ENCODE measurements around the gene PBX3.

Gene PBX3

GRCh38 chr9:125959315-125959714, 212.1 kb downstream of the PBX3 start:
- DNase-seq = no peak

- DNase-seq = no peak
These were observed 212.9 kb downstream of the PBX3 start for GRCh38 chr9:125959951-125960619.

GRCh38 chr9:125960626-125961025, 213.5 kb downstream of the PBX3 start:
- no peak for DNase-seq

GRCh38 chr9:125961072-125961471, 213.9 kb downstream of the PBX3 start:
- no peak for DNase-seq

- DNase-seq = no peak
These were observed 216.8 kb downstream of the PBX3 start for GRCh38 chr9:125963932-125964331.

GRCh38 chr9:125964702-125965225, 217.6 kb downstream of the PBX3 start:
- no peak for DNase-seq

GRCh38 chr9:125965477-125965876, 218.3 kb downstream of the PBX3 start:
- no peak for DNase-seq

DNA sequence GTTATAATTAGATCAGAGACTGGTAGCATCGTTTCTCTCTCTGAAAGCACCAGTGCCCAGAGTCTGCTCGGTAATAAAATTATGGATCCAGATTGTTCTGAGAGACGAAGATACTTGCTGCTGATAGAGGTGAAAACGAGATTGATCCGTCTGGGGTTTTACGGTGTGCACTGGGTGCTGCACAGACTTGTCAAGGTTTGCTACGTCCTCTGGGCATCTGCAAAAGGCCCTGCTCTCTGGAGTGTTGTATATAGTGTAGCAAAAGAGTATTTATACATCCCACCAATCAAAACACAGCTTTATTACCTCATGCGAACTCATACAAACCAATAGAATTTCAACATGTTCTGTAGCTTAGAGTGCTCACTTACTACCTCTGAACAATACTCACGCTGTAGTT, 219.3 kb downstream of the PBX3 start:
- DNase-seq = no peak

DNA sequence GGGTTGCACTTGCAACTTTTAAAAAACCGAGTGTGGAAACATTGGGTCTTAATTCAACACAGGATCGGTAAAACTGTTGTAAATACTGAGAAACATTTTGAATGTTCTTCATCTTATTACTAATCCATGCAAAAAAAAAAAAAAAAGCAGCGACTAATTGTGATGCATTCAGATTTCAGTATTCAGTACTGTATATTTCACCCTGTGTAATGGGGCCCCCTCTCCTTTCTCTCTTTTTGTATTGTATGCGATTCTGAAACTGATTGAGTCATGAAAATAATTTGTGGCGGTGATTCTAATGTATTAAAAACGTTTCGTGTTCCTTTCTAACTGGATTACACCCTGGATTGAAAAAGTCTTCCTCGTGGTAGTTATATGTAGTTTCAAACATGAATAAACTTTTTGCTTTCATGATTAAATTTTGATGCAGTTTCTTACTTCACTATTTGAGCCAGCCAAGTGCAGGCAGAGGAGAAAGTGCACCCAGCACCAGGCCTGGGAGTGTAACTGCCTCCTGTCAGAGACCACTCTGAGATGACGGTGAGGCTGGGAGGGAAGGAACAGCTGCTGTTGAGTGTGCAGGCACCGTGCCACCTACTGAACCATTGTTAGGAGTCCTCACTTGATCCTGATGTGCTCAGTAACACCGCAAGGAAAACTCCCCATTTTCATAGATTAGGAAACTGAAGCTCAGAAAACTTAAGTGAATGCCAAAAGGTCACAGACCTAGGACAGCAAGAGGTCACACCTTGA, 220.0 kb downstream of the PBX3 start:
- DNase-seq = no peak

DNA sequence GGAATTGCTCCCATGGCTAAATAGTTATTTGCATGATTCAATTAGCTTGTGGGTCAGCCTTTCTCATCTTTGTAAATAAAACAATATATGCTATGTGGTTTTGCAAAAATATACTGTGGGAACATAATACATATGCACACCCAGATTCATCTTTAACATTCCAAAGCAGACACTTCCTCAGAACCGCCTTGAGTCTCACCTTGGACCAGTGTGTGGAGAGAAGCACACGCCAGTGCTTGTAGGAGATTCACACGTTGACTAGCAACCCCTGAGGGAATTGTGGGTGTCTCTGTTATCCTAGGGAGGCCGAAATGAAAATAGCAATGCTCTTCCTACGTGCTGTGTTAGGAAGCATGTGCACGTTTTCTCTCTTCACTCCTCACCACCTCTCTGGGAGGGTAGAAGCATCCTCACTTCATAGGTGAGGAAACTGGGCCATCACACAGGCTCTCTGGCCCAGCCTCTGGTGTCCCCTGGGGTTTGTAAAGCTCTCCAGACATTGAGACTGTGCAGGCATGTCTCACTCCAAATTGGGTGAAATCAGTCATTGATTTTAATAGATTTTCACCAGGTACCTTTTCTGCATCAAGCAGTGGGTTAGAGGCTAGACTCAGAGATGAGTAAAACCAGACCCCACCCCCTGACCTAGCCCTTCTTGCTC, 221.7 kb downstream of the PBX3 start:
- DNase-seq = no peak

GRCh38 chr9:125969462-125969861, 222.3 kb downstream of the PBX3 start:
- no peak for DNase-seq

GRCh38 chr9:125969868-125970267, 222.7 kb downstream of the PBX3 start:
- no peak for DNase-seq

DNA sequence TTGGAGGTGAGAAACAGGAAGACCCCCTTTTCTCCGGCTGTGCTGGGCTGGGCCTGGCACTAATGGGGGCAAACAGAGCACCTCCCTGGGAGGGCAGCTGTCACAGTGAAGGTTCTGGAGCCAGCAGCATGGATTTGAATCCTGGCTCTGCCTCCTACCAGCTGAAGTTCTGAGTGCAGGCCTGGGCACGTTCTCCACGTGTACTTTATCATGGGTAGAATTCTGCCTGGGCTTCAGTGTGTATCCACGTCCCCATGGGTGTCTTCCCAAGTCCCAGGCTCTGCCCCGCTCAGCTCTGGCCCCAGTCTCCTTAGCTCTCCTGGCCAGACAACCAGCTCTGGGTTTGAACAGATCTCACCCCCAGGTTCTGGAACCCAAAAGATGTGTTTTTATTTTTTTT, 223.2 kb downstream of the PBX3 start:
- DNase-seq = no peak

DNA sequence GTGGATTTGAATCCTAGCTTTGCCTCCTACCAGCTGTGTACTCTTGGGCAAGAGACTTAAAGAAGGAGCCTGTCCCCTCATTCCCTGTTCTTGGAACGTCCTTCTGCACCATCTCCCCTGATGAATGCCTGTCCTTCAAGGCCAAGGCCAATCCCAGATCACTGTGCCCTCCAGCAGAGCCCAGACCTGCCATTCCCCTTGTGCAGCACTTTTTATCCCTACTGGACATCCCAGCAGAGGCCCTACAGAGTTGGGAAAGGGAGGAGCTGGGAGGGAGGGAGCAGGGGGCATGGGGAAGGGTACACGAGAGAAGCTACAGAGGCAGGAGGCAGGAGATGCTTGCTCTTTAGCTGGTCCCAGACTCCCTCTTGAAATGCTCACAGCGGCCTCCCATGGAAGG, 223.9 kb downstream of the PBX3 start:
- DNase-seq = no peak

GRCh38 chr9:125972012-125972729, 225.0 kb downstream of the PBX3 start:
- no peak for DNase-seq

DNA sequence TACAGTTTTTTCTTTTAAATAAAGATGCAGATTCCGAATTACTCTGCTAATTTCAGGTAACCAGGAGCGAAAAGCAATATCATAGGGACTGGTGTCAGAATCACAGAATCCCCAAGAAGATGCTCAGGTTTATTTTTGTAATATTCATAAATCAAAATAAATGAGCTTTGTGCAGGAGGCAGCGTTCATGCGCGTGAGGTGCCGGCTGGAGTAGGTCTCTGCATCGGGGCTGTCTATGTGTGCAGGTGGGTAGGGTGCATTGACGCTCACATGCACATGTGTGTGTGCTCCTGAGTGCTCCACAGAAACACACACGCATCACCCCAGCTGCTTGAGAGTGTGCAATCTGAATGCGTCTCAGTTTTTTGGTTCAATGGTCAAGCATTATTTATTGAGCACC, 226.4 kb downstream of the PBX3 start:
- DNase-seq = no peak

- no peak for DNase-seq
These were observed 227.5 kb downstream of the PBX3 start for GRCh38 chr9:125974705-125975104.

DNA sequence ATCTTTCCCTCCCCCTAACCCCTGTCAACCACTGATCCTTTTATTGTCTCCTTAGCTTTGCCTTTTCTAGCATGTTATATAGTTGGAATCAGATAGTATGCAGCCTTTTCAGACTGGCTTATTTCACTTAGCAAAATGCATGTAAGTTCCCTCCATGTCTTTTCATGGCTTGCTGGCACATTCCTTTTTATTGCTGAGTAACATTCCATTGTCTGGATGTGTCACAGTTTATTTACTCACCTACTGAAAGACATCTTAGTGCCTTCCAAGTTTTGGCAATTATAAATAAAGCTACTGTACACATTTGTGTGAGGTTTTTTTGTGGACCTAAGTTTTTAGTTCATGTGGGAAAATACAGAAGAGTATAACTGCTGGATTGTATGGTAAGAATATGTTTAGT, 230.1 kb downstream of the PBX3 start:
- DNase-seq = no peak

- no peak for DNase-seq
These were observed 232.2 kb downstream of the PBX3 start for GRCh38 chr9:125979383-125979782.

GRCh38 chr9:125982798-125983406, 235.7 kb downstream of the PBX3 start:
- DNase-seq = no peak

DNA sequence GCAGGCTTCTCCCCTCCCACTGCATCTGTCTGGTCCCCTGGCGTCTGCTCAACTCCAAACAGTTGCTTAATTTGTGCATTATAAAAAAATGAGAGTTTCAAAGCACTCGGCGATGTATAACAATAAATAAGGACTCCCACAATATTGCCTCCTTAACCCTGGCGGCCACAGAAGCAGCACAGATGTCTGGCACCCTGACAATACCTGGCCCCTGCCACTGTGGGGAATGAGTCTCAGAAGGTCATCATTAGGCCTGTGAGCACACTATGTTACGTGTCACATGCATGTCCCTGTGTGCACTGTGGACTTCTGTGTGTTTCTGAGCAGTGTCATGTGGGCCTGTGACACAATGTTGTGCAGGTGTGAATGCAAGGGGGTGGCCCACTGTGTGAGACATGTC, 236.5 kb downstream of the PBX3 start:
- DNase-seq = no peak

DNA sequence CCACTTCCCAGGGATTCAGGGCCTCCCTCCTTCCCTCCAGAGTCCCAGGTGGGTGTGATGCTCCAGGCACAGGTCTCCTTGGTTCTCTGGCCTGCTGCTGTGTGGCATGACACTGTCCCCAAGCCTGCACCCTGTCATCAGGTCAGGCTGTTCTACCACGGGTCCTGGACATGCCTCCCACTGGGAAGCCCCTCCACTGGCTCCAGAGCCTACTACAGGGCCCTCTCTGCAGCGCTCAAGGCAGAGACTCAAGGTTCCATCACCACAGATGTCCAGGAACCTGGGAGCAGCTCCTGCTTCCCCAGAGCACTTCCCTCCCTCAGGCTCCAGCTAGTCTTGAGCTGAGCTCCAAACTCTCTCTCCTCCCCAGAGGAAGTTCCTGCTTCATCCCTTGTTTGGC, 237.3 kb downstream of the PBX3 start:
- no peak for DNase-seq

Data from 8988T (cell line).